GM23338 (cell line): ENCODE data around the gene LTBP2. TPM values are rescaled to one million over a fixed set of nuclear protein-coding genes. Genes with fewer than 3 reads are reported as not detected.

Experiments used
- ATAC-seq: fragments of 200-7000 bp; cut with Tn5 transposase; 3 replicates; pipeline ENCODE4 v1.9.1; 2020
- DNase-seq: peaks from one replicate; pipeline ENCODE4 v3.0.0-alpha.2; 2015; ENCODE audit warnings: low spot score
- H2AFZ ChIP-seq: fragments of 200-600 bp; sonication (generic); 2 replicates; pipeline ENCODE4 v1.8.0; 2016; ENCODE audit warnings: antibody characterized with exemption, mild to moderate bottlenecking, moderate library complexity
- H3F3A ChIP-seq: fragments of 200-600 bp; sonication (generic); replicated peaks from 2 replicates; pipeline ENCODE4 v1.8.0; 2017; ENCODE audit warnings: antibody characterized with exemption, mixed run types, low read depth
- H3K27ac ChIP-seq: fragments of 200-600 bp; sonication (generic); 2 replicates; pipeline ENCODE4 v1.6.1; 2016; ENCODE audit warnings: low read depth
- H3K27me3 ChIP-seq: fragments of 200-600 bp; sonication (generic); 2 replicates; pipeline ENCODE4 v1.8.0; 2016; ENCODE audit warnings: mild to moderate bottlenecking, mixed run types, moderate library complexity; ENCODE audit not compliant: insufficient read depth
- H3K36me3 ChIP-seq: fragments of 200-600 bp; sonication (generic); 2 replicates; pipeline ENCODE4 v1.8.0; 2016; ENCODE audit warnings: mild to moderate bottlenecking; ENCODE audit not compliant: insufficient read depth
- H3K4me1 ChIP-seq: fragments of 200-600 bp; sonication (generic); 2 replicates; pipeline ENCODE4 v1.8.0; 2016; ENCODE audit warnings: mild to moderate bottlenecking, moderate library complexity; ENCODE audit not compliant: insufficient read depth
- H3K4me2 ChIP-seq: fragments of 200-600 bp; sonication (generic); 2 replicates; pipeline ENCODE4 v1.7.1; 2017; ENCODE audit warnings: mixed run types
- H3K4me3 ChIP-seq: fragments of 200-600 bp; sonication (generic); 2 replicates; pipeline ENCODE4 v1.6.1; 2016; ENCODE audit warnings: mixed run types
- H3K79me2 ChIP-seq: fragments of 200-600 bp; sonication (generic); replicated peaks from 2 replicates; pipeline ENCODE4 v1.8.0; 2017; ENCODE audit warnings: mild to moderate bottlenecking; ENCODE audit not compliant: insufficient read depth
- H3K9me2 ChIP-seq: fragments of 200-600 bp; sonication (generic); 2 replicates; pipeline ENCODE4 v1.8.0; 2017; ENCODE audit not compliant: insufficient read depth
- H4K20me1 ChIP-seq: fragments of 200-600 bp; sonication (generic); replicated peaks from 2 replicates; pipeline ENCODE4 v1.8.0; 2017; ENCODE audit warnings: mild to moderate bottlenecking; ENCODE audit not compliant: insufficient read depth
- H3K27ac Mint-ChIP-seq: 2 replicates; pipeline ENCODE4 v1.8.0; 2020; ENCODE audit warnings: inconsistent platforms, mild to moderate bottlenecking, moderate library complexity, mixed read lengths
- H3K27me3 Mint-ChIP-seq: 3 replicates; pipeline ENCODE4 v1.8.0; 2022; ENCODE audit warnings: low read depth, mild to moderate bottlenecking, moderate library complexity, mixed read lengths, inconsistent platforms; ENCODE audit not compliant: insufficient read depth, poor library complexity
- H3K36me3 Mint-ChIP-seq: 3 replicates; pipeline ENCODE4 v1.8.0; 2021; ENCODE audit warnings: low read depth, mild to moderate bottlenecking, inconsistent platforms, moderate library complexity, mixed read lengths
- H3K4me1 Mint-ChIP-seq: 3 replicates; pipeline ENCODE4 v1.8.0; 2020; ENCODE audit warnings: mild to moderate bottlenecking, inconsistent platforms, mixed read lengths
- H3K4me3 Mint-ChIP-seq: 3 replicates; pipeline ENCODE4 v1.8.0; 2021; ENCODE audit warnings: moderate library complexity, mild to moderate bottlenecking, inconsistent platforms, mixed read lengths
- H3K9me3 Mint-ChIP-seq: 3 replicates; pipeline ENCODE4 v1.8.0; 2020; ENCODE audit warnings: moderate library complexity, mild to moderate bottlenecking, inconsistent platforms, mixed read lengths
- CREB1 ChIP-seq: fragments of 250-450 bp; sonication (Bioruptor Pico); IDR thresholded peaks from 2 replicates; pipeline ENCODE4 v1.5.0; 2020; ENCODE audit warnings: low read depth, mild to moderate bottlenecking, moderate library complexity
- CTCF ChIP-seq, 2 experiments: fragments of 200-600 bp in 1 of 2; sonication (generic) in 1 of 2; conservative IDR thresholded peaks; 2 replicates each; pipeline versions ENCODE4 v1.5.1 to v1.6.1; 2016 to 2017; ENCODE audit warnings: antibody characterized with exemption in 2 of 2, low read depth in 2 of 2, mild to moderate bottlenecking in 2 of 2, moderate library complexity in 1 of 2
- EZH2 ChIP-seq: fragments of 200-600 bp; sonication (generic); IDR thresholded peaks from one replicate; pipeline ENCODE4 v1.8.0; 2017; ENCODE audit warnings: antibody characterized with exemption, mild to moderate bottlenecking, low read depth; ENCODE audit not compliant: unreplicated experiment
- EZH2phosphoT487 ChIP-seq: fragments of 200-600 bp; sonication (generic); IDR thresholded peaks from one replicate; pipeline ENCODE4 v1.8.1; 2018; ENCODE audit warnings: antibody characterized with exemption; ENCODE audit not compliant: unreplicated experiment
- JUNB ChIP-seq: IDR thresholded peaks from one replicate; pipeline ENCODE4 v1.6.1; 2016; ENCODE audit warnings: antibody characterized with exemption; ENCODE audit not compliant: unreplicated experiment
- NANOG ChIP-seq: IDR thresholded peaks from 2 replicates; pipeline ENCODE4 v1.6.1; 2016; ENCODE audit warnings: antibody characterized with exemption, borderline replicate concordance
- POLR2AphosphoS5 ChIP-seq: IDR thresholded peaks from 2 replicates; pipeline ENCODE4 v1.6.1; 2016; ENCODE audit warnings: antibody characterized with exemption, low read depth
- STAT1 ChIP-seq: IDR thresholded peaks from one replicate; pipeline ENCODE4 v1.6.1; 2016; ENCODE audit warnings: antibody characterized with exemption; ENCODE audit not compliant: unreplicated experiment
- ZNF331 ChIP-seq: fragments of 250-450 bp; sonication (Bioruptor Pico); IDR thresholded peaks from 2 replicates; pipeline ENCODE4 v1.5.0; 2020; ENCODE audit warnings: low read depth, mild to moderate bottlenecking, moderate library complexity
- ZNF462 ChIP-seq: fragments of 250-450 bp; sonication (Bioruptor Pico); IDR thresholded peaks from 2 replicates; pipeline ENCODE4 v1.5.0; 2020; ENCODE audit warnings: mild to moderate bottlenecking, moderate library complexity
- polyA plus RNA-seq: library from polyadenylated mRNA; unstranded; fragments of >200 nt; fragmentation: Nextera tagmentation; extraction: Ambion mirVana; gene quantifications from 2 replicates; pipeline ENCODE4 v1.2.1, GENCODE V29; 2016
- total RNA-seq: library from RNA; depleted of rRNA; stranded (reverse); fragments of >200 nt; shearing (Covaris generic); gene quantifications from 2 replicates; pipeline ENCODE4 v1.2.3, GENCODE V29; 2014
- TF ChIP-seq, protein P1 (sequence below): IDR thresholded peaks from 2 replicates; pipeline ENCODE4 v1.6.1; 2016; ENCODE audit warnings: antibody characterized with exemption
- TF ChIP-seq, protein P2 (sequence below): IDR thresholded peaks from one replicate; pipeline ENCODE4 v1.6.1; 2018; ENCODE audit warnings: antibody characterized with exemption; ENCODE audit not compliant: unreplicated experiment

The LTBP2 gene
- total and polyA plus RNA-seq, 2 experiments from 2014 or later = 0.27 to 0.49 TPM

DNA sequence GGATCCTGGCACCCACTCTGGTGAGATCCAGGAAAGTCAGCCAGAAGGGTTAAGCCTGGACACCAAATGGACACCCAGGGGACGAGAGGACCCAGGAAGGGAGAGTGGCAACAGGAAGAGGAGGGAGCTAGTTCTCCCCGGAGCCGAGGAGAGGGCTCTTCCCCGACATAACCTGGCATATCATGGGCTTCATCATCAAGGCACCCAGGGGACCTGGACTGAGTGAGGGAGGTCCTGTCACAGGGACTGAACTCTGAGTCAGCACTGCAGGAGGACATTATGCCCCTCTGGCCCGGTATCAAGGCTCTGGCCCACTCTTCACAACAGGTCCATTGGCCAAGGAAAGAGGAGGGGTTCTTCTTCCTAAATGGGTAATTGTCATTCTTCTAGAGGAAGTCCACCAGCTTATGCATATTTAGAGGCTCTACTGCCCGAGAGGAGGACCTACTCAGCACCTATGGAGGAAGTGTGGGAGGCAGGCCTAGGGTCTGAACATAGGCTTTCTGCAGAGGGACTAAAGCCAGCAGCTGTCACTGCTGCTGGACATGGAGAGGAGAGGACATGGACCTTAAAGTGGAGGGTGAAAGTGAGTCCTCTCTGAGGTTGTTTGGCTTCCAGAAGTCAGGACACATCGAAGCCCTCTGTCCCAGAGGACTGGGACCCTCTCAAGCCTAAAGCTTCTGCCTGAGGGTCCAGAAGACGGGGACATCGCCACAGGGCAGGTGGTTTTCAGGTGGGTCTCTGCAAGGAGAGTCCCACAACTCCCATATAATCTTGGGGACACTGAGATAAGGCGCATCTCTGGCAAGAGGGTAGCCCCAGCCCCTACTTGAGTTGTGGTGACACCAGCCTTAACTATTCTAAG, 99.8 kb downstream of the LTBP2 start:
- Mint-ChIP-seq H3K27ac (no peak overlapping the region), H3K9me3 (no peaks in the 10 kb centered on the region; the same call in 2 of the 3 replicates), H3K4me1 (peaks cover 48% of the 10 kb centered on the region), H3K27me3 (peaks cover 35% of the 10 kb centered on the region), H3K36me3 (no peaks in the 10 kb centered on the region), H3K4me3 (no peak overlapping the region)
- Histone ChIP-seq H2AFZ (no peak overlapping the region), H3K27ac (no peak overlapping the region), H3K27me3 (no peaks in the 10 kb centered on the region), H3K4me1 (no peaks in the 10 kb centered on the region), H3K4me2 (no peak overlapping the region), H3K9me2 (no peaks in the 10 kb centered on the region; the same call in 1 of the 2 replicates), H3F3A (no peaks in the 10 kb centered on the region), H4K20me1 (no peaks in the 10 kb centered on the region), H3K4me3 (no peak overlapping the region), H3K36me3 (no peaks in the 10 kb centered on the region), H3K79me2 (no peaks in the 10 kb centered on the region)
- no peak for TF ChIP-seq CTCF (conservative IDR thresholded peaks at IDR 0.05; ENCODE audit: low read depth in 2 of 2)
- TF ChIP-seq POLR2AphosphoS5 = no peak
- no peak for TF ChIP-seq CREB1 (CRISPR knock-in tag)
- no peak for TF ChIP-seq STAT1
- TF ChIP-seq, protein P1, sequence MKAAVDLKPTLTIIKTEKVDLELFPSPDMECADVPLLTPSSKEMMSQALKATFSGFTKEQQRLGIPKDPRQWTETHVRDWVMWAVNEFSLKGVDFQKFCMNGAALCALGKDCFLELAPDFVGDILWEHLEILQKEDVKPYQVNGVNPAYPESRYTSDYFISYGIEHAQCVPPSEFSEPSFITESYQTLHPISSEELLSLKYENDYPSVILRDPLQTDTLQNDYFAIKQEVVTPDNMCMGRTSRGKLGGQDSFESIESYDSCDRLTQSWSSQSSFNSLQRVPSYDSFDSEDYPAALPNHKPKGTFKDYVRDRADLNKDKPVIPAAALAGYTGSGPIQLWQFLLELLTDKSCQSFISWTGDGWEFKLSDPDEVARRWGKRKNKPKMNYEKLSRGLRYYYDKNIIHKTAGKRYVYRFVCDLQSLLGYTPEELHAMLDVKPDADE = no peak
- no peak for TF ChIP-seq ZNF331 (CRISPR knock-in tag)
- TF ChIP-seq EZH2phosphoT487 = no peak
- TF ChIP-seq, protein P2, sequence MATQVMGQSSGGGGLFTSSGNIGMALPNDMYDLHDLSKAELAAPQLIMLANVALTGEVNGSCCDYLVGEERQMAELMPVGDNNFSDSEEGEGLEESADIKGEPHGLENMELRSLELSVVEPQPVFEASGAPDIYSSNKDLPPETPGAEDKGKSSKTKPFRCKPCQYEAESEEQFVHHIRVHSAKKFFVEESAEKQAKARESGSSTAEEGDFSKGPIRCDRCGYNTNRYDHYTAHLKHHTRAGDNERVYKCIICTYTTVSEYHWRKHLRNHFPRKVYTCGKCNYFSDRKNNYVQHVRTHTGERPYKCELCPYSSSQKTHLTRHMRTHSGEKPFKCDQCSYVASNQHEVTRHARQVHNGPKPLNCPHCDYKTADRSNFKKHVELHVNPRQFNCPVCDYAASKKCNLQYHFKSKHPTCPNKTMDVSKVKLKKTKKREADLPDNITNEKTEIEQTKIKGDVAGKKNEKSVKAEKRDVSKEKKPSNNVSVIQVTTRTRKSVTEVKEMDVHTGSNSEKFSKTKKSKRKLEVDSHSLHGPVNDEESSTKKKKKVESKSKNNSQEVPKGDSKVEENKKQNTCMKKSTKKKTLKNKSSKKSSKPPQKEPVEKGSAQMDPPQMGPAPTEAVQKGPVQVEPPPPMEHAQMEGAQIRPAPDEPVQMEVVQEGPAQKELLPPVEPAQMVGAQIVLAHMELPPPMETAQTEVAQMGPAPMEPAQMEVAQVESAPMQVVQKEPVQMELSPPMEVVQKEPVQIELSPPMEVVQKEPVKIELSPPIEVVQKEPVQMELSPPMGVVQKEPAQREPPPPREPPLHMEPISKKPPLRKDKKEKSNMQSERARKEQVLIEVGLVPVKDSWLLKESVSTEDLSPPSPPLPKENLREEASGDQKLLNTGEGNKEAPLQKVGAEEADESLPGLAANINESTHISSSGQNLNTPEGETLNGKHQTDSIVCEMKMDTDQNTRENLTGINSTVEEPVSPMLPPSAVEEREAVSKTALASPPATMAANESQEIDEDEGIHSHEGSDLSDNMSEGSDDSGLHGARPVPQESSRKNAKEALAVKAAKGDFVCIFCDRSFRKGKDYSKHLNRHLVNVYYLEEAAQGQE = no peak
- TF ChIP-seq NANOG = no peak
- TF ChIP-seq EZH2 = no peak
- TF ChIP-seq JUNB = no peak
- TF ChIP-seq ZNF462 (CRISPR knock-in tag) = no peak
- DNase-seq = no peak
- no peak for ATAC-seq
